DOHH2 (cell line): ENCODE results near the gene TTC28.

ENCODE experiments used
- CTCF ChIP-seq: fragments of 200-600 bp; sonication (generic); IDR thresholded peaks from one replicate; pipeline ENCODE4 v1.5.1; 2014; ENCODE audit warnings: antibody characterized with exemption, mild to moderate bottlenecking, low read depth, low read length; ENCODE audit not compliant: poor library complexity, severe bottlenecking
- EZH2phosphoT487 ChIP-seq: fragments of 200-600 bp; sonication (generic); IDR thresholded peaks from 2 replicates; pipeline ENCODE4 v1.6.1; 2017; ENCODE audit warnings: borderline replicate concordance, mild to moderate bottlenecking, antibody characterized with exemption, low read length, moderate library complexity, mixed read lengths

DNA sequence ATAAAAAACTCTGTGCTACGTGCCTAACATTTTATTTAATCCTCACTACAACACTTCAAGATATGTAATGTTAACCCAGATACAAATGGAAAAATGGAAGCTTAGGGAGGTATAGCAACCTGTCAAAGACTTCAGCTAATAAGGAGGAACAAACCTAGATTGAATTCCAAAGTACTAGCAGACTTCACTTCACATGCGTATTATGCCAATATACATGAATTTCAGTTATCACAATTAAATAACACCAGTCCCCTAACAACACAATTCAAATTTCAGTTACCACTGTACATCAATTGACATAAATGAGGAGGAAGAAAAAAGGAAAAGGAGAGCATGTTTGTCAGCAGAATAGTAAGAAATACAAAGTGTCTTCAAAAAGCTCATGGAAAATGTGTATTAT lies 60.4 kb downstream of the TTC28 start:
- TF ChIP-seq CTCF (no peak), EZH2phosphoT487 (no peak)
